ENCODE data around the gene FZD7.

- no peak for TF ChIP-seq EZH2phosphoT487 (IDR thresholded peaks at IDR 0.05; ENCODE audit: borderline replicate concordance)
- no peak for TF ChIP-seq CTCF (conservative IDR thresholded peaks at IDR 0.05; ENCODE audit: low read length)
These were observed 47.3 kb upstream of the FZD7 start for GRCh38 chr2:201986463-201986735.
